ENCODE results near the gene MAP6D1.

Gene MAP6D1

DNA sequence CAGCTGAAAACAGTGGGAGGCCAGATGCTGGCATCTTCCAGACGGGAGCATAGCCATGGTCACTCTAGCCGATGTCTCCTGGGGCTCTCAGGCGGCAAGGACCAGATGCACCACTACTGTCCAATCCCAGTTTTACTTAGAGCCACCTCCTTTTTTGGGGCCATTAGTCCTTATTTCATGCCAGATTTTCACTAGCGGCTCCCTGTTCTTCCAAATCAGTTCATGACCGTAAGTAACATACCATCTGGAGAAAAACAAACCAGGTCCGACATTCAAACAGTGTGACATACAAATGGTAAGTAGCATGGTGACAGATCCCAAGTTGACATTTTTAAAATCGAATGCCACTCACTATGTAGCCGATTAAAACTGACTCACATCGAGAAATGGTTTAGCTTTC is 4.1 kb upstream of the MAP6D1 start:
- TF ChIP-seq, protein P1, sequence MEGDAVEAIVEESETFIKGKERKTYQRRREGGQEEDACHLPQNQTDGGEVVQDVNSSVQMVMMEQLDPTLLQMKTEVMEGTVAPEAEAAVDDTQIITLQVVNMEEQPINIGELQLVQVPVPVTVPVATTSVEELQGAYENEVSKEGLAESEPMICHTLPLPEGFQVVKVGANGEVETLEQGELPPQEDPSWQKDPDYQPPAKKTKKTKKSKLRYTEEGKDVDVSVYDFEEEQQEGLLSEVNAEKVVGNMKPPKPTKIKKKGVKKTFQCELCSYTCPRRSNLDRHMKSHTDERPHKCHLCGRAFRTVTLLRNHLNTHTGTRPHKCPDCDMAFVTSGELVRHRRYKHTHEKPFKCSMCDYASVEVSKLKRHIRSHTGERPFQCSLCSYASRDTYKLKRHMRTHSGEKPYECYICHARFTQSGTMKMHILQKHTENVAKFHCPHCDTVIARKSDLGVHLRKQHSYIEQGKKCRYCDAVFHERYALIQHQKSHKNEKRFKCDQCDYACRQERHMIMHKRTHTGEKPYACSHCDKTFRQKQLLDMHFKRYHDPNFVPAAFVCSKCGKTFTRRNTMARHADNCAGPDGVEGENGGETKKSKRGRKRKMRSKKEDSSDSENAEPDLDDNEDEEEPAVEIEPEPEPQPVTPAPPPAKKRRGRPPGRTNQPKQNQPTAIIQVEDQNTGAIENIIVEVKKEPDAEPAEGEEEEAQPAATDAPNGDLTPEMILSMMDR (conservative IDR thresholded peaks at IDR 0.05; ENCODE audit: low read depth, low read length) = no peak
- Histone ChIP-seq H3K9ac (no peak overlapping the region), H3K4me1 (ENCODE audit: low read depth, poor library complexity, severe bottlenecking) (no peaks in the 10 kb centered on the region), H3K79me2 (ENCODE audit: insufficient read depth, low read depth) (no peaks in the 10 kb centered on the region), H3K4me2 (no peak overlapping the region), H3K27ac (no peak overlapping the region), H3K36me3 (ENCODE audit: insufficient read depth) (no peaks in the 10 kb centered on the region), H3K4me3 (IDR thresholded peaks at IDR 0.05; ENCODE audit: insufficient read depth, low read depth, low read length) (no peak overlapping the region), H3K27me3 (ENCODE audit: insufficient read depth, low read depth) (no peaks in the 10 kb centered on the region), H2AFZ (ENCODE audit: low read depth) (no peak overlapping the region), H4K20me1 (ENCODE audit: insufficient read depth) (no peaks in the 10 kb centered on the region)

- Histone ChIP-seq H3K9ac (no peak overlapping the region), H3K36me3 (ENCODE audit: insufficient read depth) (no peaks in the 10 kb centered on the region), H3K4me3 (IDR thresholded peaks at IDR 0.05; ENCODE audit: insufficient read depth, low read depth, low read length) (no peak overlapping the region), H2AFZ (ENCODE audit: low read depth) (no peak overlapping the region), H3K27ac (no peak overlapping the region), H3K4me1 (ENCODE audit: low read depth, poor library complexity, severe bottlenecking) (no peaks in the 10 kb centered on the region), H3K79me2 (ENCODE audit: insufficient read depth, low read depth) (no peaks in the 10 kb centered on the region), H3K4me2 (no peak overlapping the region), H4K20me1 (ENCODE audit: insufficient read depth) (no peaks in the 10 kb centered on the region), H3K27me3 (ENCODE audit: insufficient read depth, low read depth) (no peaks in the 10 kb centered on the region)
- TF ChIP-seq, protein P1 (conservative IDR thresholded peaks at IDR 0.05; ENCODE audit: low read depth, low read length) = no peak
Observed at GRCh38 chr3:183828538-183828870, 3.1 kb upstream of the MAP6D1 start.

DNA sequence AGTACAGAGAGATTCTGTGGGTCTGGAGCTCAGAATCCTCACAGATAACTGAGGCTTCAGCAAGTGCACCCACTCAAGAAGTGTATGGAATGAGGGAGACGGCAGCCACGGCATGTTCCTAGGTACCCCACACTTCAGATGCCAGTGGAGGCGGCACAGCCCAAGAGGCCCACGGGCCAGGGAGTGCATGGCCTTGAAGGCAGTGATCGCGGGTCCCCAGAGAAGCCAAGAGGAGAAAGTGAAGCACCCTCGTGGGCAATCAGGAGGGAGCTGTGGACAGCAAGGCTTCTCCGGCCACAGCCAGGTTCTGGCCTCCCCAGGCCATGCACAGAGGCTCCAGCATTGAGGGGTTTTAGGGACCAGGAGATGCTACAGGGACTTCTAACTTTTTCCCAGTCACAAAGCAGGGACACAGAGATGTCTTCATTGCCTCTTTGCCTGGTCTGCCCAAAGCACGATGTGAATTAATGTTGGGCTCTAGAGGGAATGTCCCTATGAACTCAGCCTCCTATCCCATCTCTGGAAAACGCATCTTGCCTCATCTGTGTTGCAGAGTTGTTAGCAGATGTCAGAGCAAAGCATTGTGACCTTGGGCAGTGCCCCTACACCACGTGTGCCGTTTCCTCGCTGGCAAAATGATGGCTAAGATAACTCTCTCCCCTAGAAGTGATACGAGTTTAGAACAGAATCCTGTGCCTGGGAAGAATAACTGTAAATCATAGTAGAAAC is 2.6 kb upstream of the MAP6D1 start:
- no peak overlapping the region for H2AFZ ChIP-seq (ENCODE audit: low read depth)
- no peak overlapping the region for H3K4me2 ChIP-seq
- no peaks in the 10 kb centered on the region for H3K27me3 ChIP-seq (ENCODE audit: insufficient read depth, low read depth)
- no peak overlapping the region for H3K27ac ChIP-seq
- no peak overlapping the region for H3K4me3 ChIP-seq (IDR thresholded peaks at IDR 0.05; ENCODE audit: insufficient read depth, low read depth, low read length)
- no peaks in the 10 kb centered on the region for H3K4me1 ChIP-seq (ENCODE audit: low read depth, poor library complexity, severe bottlenecking)
- no peaks in the 10 kb centered on the region for H4K20me1 ChIP-seq (ENCODE audit: insufficient read depth)
- no peaks in the 10 kb centered on the region for H3K36me3 ChIP-seq (ENCODE audit: insufficient read depth)
- no peaks in the 10 kb centered on the region for H3K79me2 ChIP-seq (ENCODE audit: insufficient read depth, low read depth)
- no peak overlapping the region for H3K9ac ChIP-seq
- TF ChIP-seq, protein P1 (conservative IDR thresholded peaks at IDR 0.05; ENCODE audit: low read depth, low read length) = no peak

DNA sequence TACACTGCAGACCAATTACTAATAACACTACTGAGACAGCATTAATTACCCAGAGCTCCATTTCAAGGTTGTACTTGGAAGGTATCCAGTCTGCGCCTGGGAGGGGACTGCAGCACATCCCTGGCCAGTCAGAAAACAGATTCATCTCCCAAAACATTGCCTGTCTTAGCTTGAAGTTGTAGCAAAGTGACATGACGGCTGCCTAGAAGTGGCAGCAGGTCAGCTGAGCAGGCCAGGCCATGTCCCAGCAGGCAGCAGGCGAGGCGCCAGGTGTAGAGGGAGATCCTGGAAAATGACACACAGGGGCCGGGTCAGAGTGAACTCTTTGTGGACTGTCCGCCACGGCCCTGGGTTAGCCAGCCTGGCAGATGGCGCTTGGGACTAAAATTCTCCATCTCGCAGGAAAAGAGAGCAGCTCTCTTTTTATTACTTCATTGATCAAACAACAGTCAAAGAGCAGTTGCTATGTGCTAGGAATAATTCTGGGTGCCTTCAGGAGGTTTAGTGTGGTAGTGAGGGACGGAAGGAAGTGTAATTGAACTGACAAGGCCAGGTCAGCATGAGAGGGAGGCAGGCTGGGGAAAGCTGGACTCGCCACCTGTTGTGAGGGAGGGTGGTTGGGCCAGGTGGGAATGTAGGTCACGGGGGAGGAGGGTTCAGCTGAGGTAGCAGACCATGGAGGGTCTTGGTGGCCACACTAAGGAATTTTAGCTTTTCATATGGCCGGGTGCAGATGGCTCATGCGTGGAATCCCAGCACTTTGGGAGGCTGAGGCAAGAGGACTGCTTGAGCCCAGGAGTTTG is 1.3 kb upstream of the MAP6D1 start:
- Histone ChIP-seq H3K4me2 (no peak overlapping the region), H3K36me3 (ENCODE audit: insufficient read depth) (no peaks in the 10 kb centered on the region), H3K4me3 (IDR thresholded peaks at IDR 0.05; ENCODE audit: insufficient read depth, low read depth, low read length) (no peak overlapping the region), H2AFZ (ENCODE audit: low read depth) (no peak overlapping the region), H4K20me1 (ENCODE audit: insufficient read depth) (no peaks in the 10 kb centered on the region), H3K79me2 (ENCODE audit: insufficient read depth, low read depth) (no peaks in the 10 kb centered on the region), H3K27ac (no peak overlapping the region), H3K27me3 (ENCODE audit: insufficient read depth, low read depth) (no peaks in the 10 kb centered on the region), H3K9ac (no peak overlapping the region), H3K4me1 (ENCODE audit: low read depth, poor library complexity, severe bottlenecking) (no peaks in the 10 kb centered on the region)
- TF ChIP-seq, protein P1 (conservative IDR thresholded peaks at IDR 0.05; ENCODE audit: low read depth, low read length) = no peak
